Smooth muscle cell of the coronary artery (primary cell): ENCODE data around the gene RAB3A. TPM values are rescaled to one million over a fixed set of nuclear protein-coding genes. Genes with fewer than 3 reads are reported as not detected.

Experiments used
- total RNA-seq: library from RNA; depleted of rRNA; stranded (reverse); fragments of >200 nt; gene quantifications from 2 replicates; pipeline ENCODE4 v1.2.3, GENCODE V29; 2014; ENCODE audit warnings: low replicate concordance

Gene RAB3A, protein sequence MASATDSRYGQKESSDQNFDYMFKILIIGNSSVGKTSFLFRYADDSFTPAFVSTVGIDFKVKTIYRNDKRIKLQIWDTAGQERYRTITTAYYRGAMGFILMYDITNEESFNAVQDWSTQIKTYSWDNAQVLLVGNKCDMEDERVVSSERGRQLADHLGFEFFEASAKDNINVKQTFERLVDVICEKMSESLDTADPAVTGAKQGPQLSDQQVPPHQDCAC
- 1.4 and 3.4 TPM in 2 replicates for total RNA-seq

DNA sequence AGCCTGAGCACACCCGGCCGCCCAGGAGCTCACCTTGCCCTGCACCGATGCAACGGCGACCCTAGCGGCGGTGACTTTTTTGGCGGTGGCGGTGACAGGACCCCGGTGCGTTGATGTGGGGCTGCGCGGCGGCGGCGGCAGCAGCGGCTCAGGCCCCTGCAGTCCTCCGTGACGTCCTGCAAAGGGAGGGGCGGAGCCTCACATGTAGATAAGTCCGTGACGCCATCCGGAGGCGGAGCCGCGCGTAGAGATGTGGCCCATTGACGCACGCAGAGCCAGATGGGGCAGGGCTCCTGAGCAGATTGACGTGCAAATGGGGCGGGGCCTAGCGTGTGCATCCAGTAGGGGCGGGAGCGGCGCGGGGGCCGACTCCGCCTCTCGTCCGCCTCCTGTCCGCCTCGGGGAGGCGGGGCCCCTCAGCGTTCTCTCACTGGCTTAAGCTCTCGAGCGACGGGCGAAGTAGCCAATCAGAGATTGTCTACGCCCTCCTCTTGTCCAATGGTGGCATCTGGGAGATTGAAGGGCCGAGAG is at the start of gene RAB3A:
Gene RAB3A, minus strand, starts transcription at position 180 of the 531 bp plus-strand sequence. CDS start 1,302 bp downstream, outside the sequence.

GRCh38 chr19:18225702-18226468 is 22.0 kb upstream of the RAB3A start, which contains the start of gene PDE4C:
TSS of gene PDE4C (minus strand) at chr19:18226438. CDS start at chr19:18226415, 23 bp downstream.

GRCh38 chr19:18192673-18193387 is 11.0 kb downstream of the RAB3A start, which contains the start of gene MPV17L2:
TSS of gene MPV17L2 (plus strand) at chr19:18193218. CDS start at chr19:18193282, 64 bp downstream.

GRCh38 chr19:18173572-18174288 is 30.1 kb downstream of the RAB3A start, which contains the start of gene IFI30:
TSS of gene IFI30 (plus strand) at chr19:18173813. CDS start at chr19:18173842, 29 bp downstream.

DNA sequence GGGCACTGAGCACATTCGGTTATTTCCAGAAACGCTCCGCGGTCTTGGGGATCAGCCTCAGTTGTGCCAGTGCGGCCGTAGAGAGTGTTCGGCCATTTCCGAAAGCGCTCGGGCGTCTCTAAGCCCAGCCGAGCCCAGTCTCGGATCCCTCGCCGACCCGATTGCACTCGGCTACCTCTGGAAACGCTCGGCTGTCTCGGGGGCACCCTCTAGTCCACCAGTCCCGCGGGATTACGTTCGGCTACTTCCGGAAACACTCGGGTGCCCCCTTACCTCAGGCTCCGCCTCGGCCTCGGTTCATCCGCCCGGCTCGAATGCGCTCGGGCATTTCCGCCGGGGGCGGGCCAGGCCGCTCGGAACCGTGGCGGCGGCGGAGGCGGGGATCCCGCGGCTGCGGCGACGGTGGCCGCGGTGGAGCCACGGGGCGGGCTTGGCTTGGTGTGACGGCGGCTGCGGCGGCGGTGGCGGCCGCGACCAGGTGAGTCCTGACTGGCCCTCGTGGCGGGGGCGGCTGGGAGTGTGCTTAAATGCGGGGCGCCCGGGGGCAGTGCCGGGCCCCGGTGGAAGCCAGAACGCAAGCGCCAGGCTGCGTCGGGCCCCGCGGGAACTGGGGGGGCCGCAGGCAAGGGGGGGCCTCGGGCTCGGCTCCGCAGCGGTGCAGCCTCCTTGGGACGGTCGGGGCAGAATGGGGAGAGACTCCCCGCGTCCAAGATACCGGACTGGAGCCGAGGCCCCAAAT is 50.9 kb downstream of the RAB3A start, which contains the start of gene PIK3R2:
Gene PIK3R2, plus strand, starts transcription at position 347 of the 739 bp plus-strand sequence. CDS start 2,717 bp downstream, outside the sequence.

Other genes with a start within 250 kb of the RAB3A start
- gene KCNN1, start 236.9 kb downstream of the RAB3A start, total RNA-seq = not detected in 2 replicates
- gene ARRDC2, start 195.9 kb downstream of the RAB3A start, total RNA-seq = 4.2 and 5.9 TPM in 2 replicates
- gene IL12RB1, start 117.1 kb downstream of the RAB3A start, total RNA-seq = 0.35 TPM in 1 of 2 replicates, not detected in the other
- 1.7 and 3.2 TPM in 2 replicates for gene MAST3, start 106.3 kb downstream of the RAB3A start, total RNA-seq
- gene PIK3R2, start 50.9 kb downstream of the RAB3A start, total RNA-seq = 6.9 and 8.5 TPM in 2 replicates
- gene IFI30, start 30.2 kb downstream of the RAB3A start, total RNA-seq = 6.1 and 16.7 TPM in 2 replicates
- 3.3 and 11.6 TPM in 2 replicates for gene MPV17L2, start 10.8 kb downstream of the RAB3A start, total RNA-seq
- 1.6 and 2.1 TPM in 2 replicates for gene PDE4C, start 22.4 kb upstream of the RAB3A start, total RNA-seq
- gene IQCN, start 70.4 kb upstream of the RAB3A start, total RNA-seq = 0.23 and 1.3 TPM in 2 replicates
- 28.0 and 106 TPM in 2 replicates for gene JUND, start 77.6 kb upstream of the RAB3A start, total RNA-seq
- gene LSM4, start 119.0 kb upstream of the RAB3A start, total RNA-seq = 37.7 and 155 TPM in 2 replicates
- gene PGPEP1, start 136.6 kb upstream of the RAB3A start, total RNA-seq = 37.3 and 90.9 TPM in 2 replicates
- gene GDF15, start 182.1 kb upstream of the RAB3A start, total RNA-seq = 17.9 and 53.0 TPM in 2 replicates
- gene LRRC25, start 193.6 kb upstream of the RAB3A start, total RNA-seq = under 0.01 TPM in 1 of 2 replicates, not detected in the other
- 36.4 and 41.5 TPM in 2 replicates for gene SSBP4, start 215.4 kb upstream of the RAB3A start, total RNA-seq
- gene ISYNA1, start 234.1 kb upstream of the RAB3A start, total RNA-seq = 5.6 and 36.9 TPM in 2 replicates